ENCODE data around the gene NR6A1. TPM values are rescaled to one million over a fixed set of nuclear protein-coding genes. Genes with fewer than 3 reads are reported as not detected.

NR6A1 gene
- polyA plus RNA-seq, 6 donors from 2014 or later: 0.08 to 0.11 TPM; not detected in 4

DNA sequence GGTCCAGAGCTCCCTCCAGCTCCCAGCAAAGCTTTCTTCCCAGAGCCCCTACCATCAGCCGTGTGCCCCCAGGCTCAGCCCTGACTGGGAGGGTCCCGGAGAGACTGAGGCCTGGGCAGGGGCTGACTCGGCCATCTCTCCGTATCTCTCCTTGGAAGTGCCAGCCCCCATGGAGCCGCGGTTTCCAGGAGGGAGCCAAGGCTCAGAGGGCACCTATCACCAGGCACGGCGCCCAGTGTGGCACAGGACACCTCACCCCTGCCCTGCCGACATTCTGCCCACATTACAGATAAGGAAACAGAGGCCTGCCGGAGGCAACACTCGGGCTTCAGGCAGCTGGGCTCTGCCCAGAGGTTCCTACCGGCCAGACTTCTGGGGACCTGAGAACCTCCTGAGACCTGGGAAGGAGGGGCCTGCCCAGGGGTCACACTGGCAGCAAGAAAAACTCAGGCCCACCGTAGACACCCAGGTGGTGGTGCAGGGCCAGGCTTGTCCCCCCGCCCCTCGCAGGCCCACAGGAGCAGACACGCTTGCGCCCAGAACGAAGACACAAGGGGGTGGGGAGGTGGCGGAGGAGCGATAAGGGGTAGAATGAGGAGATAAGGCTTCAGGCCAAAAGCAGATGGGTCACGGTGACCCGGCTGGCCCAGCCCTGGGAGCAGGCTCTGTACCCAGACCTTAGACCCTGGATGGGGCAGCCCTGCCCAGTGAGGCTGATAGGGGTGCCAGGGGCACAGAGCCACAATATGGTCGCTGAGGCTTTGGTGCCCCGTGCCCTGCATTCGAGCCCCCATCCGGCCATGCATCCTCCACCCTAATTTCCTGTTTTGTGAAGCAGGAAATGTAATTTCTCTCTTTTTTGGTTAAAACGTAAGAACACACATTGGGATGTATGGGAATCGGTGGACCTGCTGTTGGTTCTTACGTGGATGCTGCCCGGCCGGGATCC, 275.7 kb downstream of the NR6A1 start:
- peaks cover 10 to 25% (median 13%) of the 10 kb centered on the region in 3 donors for H3K4me1 Mint-ChIP-seq
- peak overlapping the region in 2 of 6 donors; percentile 3 to 68 for H3K27ac Mint-ChIP-seq
- H3K36me3 Mint-ChIP-seq: no peaks in the 10 kb centered on the region
- H3K27me3 Mint-ChIP-seq: peaks cover 5 to 30% (median 29%) of the 10 kb centered on the region in 3 donors
- no peaks in the 10 kb centered on the region for H3K9me3 Mint-ChIP-seq
- ATAC-seq (ENCODE audit: low read depth in 2 of 2) (no peak), DNase-seq (no peak)
- H3K4me3 Mint-ChIP-seq: peak overlapping the region in 2 of 8 donors; percentile 4 to 44

- Mint-ChIP-seq H3K4me3 (no peak overlapping the region), H3K9me3 (no peaks in the 10 kb centered on the region), H3K36me3 (no peaks in the 10 kb centered on the region), H3K27ac (no peak overlapping the region), H3K4me1 (peaks cover 6 to 18% (median 13%) of the 10 kb centered on the region in 3 donors), H3K27me3 (peaks cover 0 to 36% (median 35%) of the 10 kb centered on the region in 3 donors)
- no peak for DNase-seq
- ATAC-seq (ENCODE audit: low read depth in 2 of 2): no peak
Observed at GRCh38 chr9:124493794-124494479, 277.2 kb downstream of the NR6A1 start.

DNA sequence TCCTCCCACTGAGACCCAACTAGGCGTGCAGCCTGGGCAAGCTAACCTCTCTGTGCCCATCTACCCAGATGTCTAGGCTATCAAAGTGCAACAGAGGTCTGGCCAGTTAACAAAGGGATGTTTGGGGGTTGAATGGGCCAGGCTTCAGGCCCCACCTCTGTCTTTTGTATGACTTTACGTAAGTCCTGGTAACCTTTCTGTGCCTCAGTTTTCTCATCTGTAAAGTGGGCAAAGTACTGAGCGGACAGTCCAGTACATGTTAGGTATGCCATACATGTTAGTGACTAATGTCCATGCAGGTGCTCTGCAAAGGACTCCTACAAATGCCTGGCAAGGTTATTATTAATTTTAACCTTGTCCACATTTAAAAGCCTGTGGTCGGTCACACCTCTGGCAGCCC, 277.9 kb downstream of the NR6A1 start:
- Mint-ChIP-seq H3K9me3 (no peaks in the 10 kb centered on the region), H3K36me3 (no peaks in the 10 kb centered on the region), H3K27me3 (peaks cover 0 to 41% (median 39%) of the 10 kb centered on the region in 3 donors), H3K4me1 (peaks cover 6 to 21% (median 13%) of the 10 kb centered on the region in 3 donors), H3K27ac (no peak overlapping the region), H3K4me3 (no peak overlapping the region)
- DNase-seq (no peak), ATAC-seq (ENCODE audit: low read depth in 2 of 2) (no peak)

- Mint-ChIP-seq H3K9me3 (no peaks in the 10 kb centered on the region), H3K4me1 (peaks cover 6 to 19% (median 13%) of the 10 kb centered on the region in 3 donors), H3K36me3 (no peaks in the 10 kb centered on the region), H3K27ac (no peak overlapping the region), H3K4me3 (no peak overlapping the region), H3K27me3 (peaks cover 0 to 45% (median 39%) of the 10 kb centered on the region in 3 donors)
- DNase-seq: no peak
- no peak for ATAC-seq (ENCODE audit: low read depth in 2 of 2)
Observed at GRCh38 chr9:124492818-124493217, 278.3 kb downstream of the NR6A1 start.

DNA sequence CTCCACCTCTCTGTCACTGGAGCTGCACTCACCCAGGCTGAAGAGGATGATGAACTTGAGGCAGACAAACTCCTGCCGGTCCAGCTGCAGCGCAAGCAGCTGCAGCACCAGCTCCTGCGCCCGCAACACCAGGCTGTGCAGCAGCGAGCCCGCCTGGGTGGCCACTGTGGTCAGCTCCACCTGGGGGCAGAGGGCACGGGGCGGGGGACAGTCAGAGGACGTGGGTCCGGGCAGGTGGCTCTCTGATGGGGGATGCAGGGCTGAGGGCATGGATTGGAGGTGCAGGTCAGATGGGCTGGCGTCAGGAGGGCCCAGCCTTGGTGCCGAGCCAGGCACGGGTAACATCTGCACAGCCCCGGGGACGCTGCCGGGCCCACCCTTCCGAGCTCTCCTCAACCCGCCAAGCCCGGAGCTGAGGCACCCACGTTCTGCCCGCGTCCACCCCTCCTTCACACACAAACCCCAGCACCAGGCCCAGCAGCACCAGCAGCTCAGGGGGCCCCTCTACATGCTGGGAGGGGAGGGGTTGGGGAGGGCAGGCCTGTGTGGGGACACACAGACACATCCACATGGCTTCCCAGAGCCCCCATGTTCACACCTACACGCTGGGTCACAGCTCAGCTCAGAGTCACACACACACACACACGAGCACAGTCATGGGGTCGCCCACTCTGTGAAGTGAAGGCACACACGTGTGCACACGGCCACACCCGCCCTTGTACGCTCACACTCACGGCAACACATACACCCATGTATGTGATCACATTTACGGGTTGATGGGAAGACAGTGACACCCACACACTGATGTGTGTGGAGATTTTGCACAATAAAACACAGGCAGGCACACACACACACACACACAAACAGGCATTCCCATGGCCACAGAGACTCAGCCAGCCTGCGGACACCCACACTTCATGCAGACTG, 279.8 kb downstream of the NR6A1 start:
- Mint-ChIP-seq H3K27me3 (peaks cover 0 to 45% (median 41%) of the 10 kb centered on the region in 3 donors), H3K4me1 (peaks cover 6 to 14% (median 11%) of the 10 kb centered on the region in 3 donors), H3K27ac (no peak overlapping the region), H3K9me3 (no peaks in the 10 kb centered on the region), H3K4me3 (no peak overlapping the region), H3K36me3 (no peaks in the 10 kb centered on the region)
- ATAC-seq (ENCODE audit: low read depth in 2 of 2): no peak
- DNase-seq: no peak

GRCh38 chr9:124490004-124490403, 281.1 kb downstream of the NR6A1 start:
- Mint-ChIP-seq H3K9me3 (no peaks in the 10 kb centered on the region), H3K4me1 (peaks cover 0 to 4% (median 0%) of the 10 kb centered on the region in 3 donors), H3K27ac (no peak overlapping the region), H3K27me3 (peaks cover 0 to 45% (median 37%) of the 10 kb centered on the region in 3 donors), H3K36me3 (no peaks in the 10 kb centered on the region), H3K4me3 (no peak overlapping the region)
- no peak for ATAC-seq (ENCODE audit: low read depth in 2 of 2)
- no peak for DNase-seq

- peaks cover 0 to 45% (median 37%) of the 10 kb centered on the region in 3 donors for H3K27me3 Mint-ChIP-seq
- H3K27ac Mint-ChIP-seq: no peak overlapping the region
- no peaks in the 10 kb centered on the region for H3K36me3 Mint-ChIP-seq
- no peak overlapping the region for H3K4me3 Mint-ChIP-seq
- no peak for DNase-seq
- H3K9me3 Mint-ChIP-seq: no peaks in the 10 kb centered on the region
- H3K4me1 Mint-ChIP-seq: peaks cover 0 to 4% (median 0%) of the 10 kb centered on the region in 3 donors
- ATAC-seq (ENCODE audit: low read depth in 2 of 2): no peak
Observed at GRCh38 chr9:124489222-124489621, 281.9 kb downstream of the NR6A1 start.

- no peak for ATAC-seq (ENCODE audit: low read depth in 2 of 2)
- Mint-ChIP-seq H3K4me1 (peaks cover 0 to 4% (median 0%) of the 10 kb centered on the region in 3 donors), H3K27me3 (peaks cover under 1 to 50% (median 42%) of the 10 kb centered on the region in 3 donors), H3K36me3 (no peaks in the 10 kb centered on the region), H3K27ac (no peak overlapping the region), H3K4me3 (no peak overlapping the region), H3K9me3 (peaks cover 0 to 3% (median 0%) of the 10 kb centered on the region in 7 donors)
- no peak for DNase-seq
Observed at GRCh38 chr9:124488641-124489210, 282.4 kb downstream of the NR6A1 start.

DNA sequence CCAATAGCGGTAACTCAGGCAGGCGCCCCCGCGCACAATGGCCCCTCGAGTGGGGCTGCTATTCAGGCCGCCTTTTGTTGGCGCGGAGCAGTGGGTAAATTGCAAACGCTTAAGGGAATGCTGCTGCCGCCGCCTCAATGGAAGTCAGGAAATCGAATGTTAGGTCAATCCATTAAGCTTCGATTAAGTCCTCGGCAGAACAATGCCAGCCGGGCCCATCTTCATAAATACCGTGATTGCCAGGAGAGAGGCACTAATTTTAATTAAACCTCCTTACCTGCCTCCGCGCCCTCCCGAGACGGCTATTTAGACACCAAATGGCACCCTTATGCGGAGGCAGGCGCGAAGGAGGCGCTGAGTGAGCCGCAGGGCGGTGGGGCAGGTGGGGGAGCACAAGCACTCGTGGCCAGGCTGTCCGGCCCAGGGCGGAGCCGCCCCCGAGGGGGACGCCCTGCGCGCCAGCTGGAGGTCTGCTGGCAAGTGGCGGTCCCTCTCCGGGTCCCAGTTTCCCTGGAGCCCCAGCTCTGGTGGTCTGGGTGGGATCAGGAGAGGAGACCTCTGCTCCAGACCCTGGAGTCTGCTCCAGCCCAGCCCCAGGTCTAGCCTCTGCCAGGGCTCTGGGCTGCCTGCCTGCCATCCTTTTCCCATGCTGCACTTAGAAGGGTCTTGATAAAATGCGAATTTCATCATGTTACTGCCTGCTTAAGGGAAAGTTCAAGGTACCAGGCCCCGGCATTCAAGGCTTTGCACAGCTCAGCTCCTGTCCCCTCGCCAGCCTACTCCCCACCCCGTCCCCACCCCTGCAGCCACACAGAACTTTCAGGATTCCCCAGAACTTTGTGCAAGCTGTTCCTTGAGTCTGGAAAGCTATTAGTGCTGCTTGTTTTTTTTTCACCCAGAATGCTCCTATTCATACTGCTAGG, 283.6 kb downstream of the NR6A1 start:
- Mint-ChIP-seq H3K27me3 (peaks cover 7 to 50% (median 49%) of the 10 kb centered on the region in 3 donors), H3K36me3 (no peaks in the 10 kb centered on the region), H3K4me3 (no peak overlapping the region), H3K27ac (no peak overlapping the region), H3K9me3 (peaks cover 0 to 7% (median 2%) of the 10 kb centered on the region in 7 donors), H3K4me1 (peaks cover 0 to 4% (median 0%) of the 10 kb centered on the region in 3 donors)
- no peak for ATAC-seq (ENCODE audit: low read depth in 2 of 2)
- no peak for DNase-seq

GRCh38 chr9:124486778-124487259, 284.3 kb downstream of the NR6A1 start:
- no peaks in the 10 kb centered on the region for H3K36me3 Mint-ChIP-seq
- H3K27ac Mint-ChIP-seq: no peak overlapping the region
- peaks cover 0 to 7% (median 2%) of the 10 kb centered on the region in 7 donors for H3K9me3 Mint-ChIP-seq
- ATAC-seq (ENCODE audit: low read depth in 2 of 2) (no peak), DNase-seq (no peak)
- no peak overlapping the region for H3K4me3 Mint-ChIP-seq
- peaks cover 0 to 4% (median 0%) of the 10 kb centered on the region in 3 donors for H3K4me1 Mint-ChIP-seq
- H3K27me3 Mint-ChIP-seq: peaks cover 7 to 44% (median 42%) of the 10 kb centered on the region in 3 donors

GRCh38 chr9:124485936-124486335, 285.2 kb downstream of the NR6A1 start:
- H3K4me1 Mint-ChIP-seq: peaks cover 0 to 4% (median 0%) of the 10 kb centered on the region in 3 donors
- H3K36me3 Mint-ChIP-seq: no peaks in the 10 kb centered on the region
- DNase-seq: no peak
- H3K4me3 Mint-ChIP-seq: no peak overlapping the region
- H3K27me3 Mint-ChIP-seq: peaks cover 7 to 41% (median 39%) of the 10 kb centered on the region in 3 donors
- H3K9me3 Mint-ChIP-seq: peaks cover 0 to 7% (median 2%) of the 10 kb centered on the region in 7 donors
- no peak for ATAC-seq (ENCODE audit: low read depth in 2 of 2)
- H3K27ac Mint-ChIP-seq: no peak overlapping the region

All from naive B cell (primary cell).